ENCODE data around the gene PURB.
"Not testable (repeated sequence)": the region's sequence is repeated elsewhere in the genome, so short reads cannot be mapped to it uniquely, and the experiment has no call there.

The PURB gene

DNA sequence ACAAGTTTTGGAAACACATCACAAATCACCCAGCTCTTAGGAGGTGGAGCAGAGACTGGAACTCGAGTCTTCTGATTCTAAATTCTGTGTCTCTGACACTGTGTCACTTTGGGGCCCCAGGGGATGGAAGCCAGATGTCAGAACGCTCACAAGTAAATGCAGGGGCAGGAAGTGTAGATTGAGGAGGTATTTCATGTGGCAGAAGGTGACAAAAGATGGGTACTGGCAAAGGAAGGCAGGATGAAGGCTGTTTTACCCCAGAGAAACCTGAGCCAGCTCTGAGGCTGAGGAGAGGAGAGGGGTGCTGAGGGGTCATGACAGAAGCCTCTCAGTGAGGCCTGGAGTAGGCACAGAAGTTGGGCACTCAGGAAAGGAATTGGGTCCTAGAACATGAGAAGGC lies 6.0 kb upstream of the PURB start:
- no peak for DNase-seq (ENCODE audit: low read depth)

DNA sequence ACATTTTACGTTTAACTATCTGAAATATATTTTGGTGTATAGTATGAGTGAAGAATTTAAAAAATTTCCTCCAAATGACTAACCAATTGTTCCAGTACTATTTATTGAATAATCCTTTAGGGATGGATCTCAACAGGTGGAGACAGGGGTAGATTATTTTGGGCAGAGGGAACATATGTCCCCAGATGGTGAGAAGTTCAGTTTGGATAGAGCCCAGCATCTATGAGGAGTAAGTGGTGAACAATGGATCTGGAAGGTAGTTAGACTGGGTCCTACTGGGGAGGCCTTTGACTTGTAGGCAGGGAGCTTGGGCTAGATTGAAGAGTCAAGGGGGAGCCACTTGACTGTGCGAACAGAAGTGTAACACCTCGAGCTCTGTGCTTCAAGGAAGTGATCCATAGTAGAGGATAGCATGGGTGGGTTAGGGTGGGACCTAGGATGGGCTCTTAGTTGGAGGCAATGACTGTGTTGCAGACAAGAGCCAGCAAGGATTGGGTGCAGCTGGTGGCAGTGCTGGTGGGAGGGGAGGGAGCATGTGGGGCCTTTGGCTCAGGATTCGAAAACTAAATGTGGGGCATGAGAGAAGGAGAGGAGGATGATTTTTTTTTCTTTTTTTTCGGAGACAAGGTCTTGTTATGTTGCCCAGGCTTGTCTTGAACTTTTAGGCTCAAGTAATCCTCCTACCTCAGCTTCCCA lies 3.9 kb upstream of the PURB start:
- DNase-seq (ENCODE audit: low read depth), result no peak

DNA sequence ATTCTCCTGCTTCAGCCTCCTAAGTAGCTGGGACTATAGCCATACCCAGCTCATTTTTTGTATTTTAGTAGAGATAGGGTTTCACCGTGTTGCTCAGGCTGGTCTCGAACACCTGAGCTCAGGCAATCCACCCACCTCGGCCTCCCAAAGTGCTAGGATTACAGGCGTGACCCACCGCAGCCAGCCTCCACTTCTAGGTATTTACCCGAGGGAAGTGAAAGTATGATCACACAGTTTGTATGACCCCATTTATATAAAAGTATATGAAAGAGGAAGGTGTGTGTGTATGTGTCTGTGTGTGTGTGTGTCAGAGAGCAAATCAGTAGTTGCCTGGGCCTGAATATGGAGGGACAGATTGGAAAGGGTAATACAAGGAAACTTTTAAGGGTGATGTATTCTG lies 2.0 kb upstream of the PURB start:
- no peak for DNase-seq (ENCODE audit: low read depth)

DNA sequence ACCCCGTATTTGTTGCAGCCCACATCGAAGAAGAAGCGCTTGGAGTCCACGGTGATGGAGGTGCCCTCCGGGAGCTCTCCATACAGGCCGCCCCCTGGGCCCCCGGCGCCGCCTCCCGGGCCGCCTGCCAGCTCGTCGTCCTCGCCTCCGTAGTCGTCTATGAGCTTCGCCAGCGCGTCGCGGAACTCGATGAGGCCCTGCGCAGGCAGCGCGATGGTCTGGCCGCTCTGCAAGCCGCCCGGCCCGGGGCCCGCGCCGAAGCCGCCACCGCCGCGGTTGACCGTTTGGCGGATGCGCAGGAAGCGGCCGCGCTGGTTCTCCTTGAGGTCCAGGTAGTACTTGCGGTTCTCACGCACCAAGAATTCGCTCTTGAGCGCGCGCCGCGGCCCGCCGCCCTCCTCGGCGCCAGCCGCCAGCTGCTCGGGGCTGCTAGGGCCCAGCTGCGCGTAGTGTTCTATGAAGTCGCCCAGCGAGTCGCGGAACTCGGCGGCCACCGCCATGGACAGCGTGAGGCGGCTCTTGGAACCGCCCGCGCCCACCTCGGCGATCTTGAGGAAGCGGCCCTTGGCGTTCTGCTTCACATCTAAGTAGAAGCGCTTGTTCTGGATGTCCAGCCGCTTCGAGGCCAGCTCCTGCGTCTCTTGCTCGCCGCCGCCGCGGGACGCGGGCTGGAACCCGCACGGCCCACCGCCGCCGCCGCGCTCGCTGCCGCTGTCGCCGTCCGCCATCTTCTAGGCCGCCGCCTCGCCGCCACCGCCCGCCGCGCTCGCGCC lies 523 bp downstream of the PURB start:
- peak; percentile 19 for DNase-seq (ENCODE audit: low read depth)

DNA sequence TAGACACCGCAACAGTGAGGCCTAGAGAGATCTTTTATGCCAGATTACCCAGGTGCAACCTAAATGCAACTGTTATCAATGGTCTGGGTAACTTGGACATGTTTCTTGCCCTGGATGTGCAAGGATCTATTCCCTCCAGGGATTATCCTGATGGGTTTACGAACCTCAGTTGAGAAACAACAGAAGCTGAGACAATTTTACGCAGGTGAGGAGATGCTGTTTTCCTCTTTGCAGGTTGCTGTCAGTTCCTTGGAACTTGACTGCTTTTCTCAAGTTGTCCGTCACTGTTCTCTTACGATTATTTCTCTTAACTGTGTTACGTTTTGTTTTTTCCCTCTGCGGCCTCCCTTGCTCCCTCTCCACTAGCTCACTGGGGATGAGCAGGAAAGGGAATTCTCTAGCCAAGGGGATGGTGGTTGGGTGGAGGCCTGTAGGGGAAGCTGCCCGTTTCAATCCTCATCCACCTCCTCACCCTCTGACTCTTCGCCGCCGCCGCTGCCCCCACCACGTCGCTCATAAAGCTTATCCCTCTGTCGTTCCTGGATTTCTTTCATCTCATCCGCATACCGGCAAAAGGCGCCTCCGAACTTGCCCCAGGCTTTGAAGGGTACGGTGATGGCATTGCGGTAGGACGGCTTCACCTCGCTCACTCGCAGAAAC lies 1.2 kb downstream of the PURB start:
- no peak for DNase-seq (ENCODE audit: low read depth)

DNA sequence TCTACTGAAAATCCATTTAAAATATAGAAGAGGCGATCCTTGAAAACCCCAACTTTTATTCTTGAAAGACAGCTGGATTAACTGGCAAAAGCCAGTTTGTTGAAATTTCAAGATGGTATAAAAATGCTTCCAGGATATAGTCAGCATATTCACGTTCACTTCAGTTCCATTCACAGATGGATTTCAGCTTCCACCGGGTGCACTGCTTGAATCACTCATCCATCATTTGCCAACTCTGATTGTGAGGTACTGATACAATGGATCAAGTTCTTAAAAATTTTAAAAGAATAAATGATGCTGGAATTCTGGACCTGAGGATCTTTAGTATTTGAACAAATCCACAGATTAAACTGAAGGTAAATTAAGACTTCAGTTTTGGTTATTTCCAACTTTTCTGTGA lies 2.4 kb downstream of the PURB start:
- DNase-seq (ENCODE audit: low read depth), result no peak

DNA sequence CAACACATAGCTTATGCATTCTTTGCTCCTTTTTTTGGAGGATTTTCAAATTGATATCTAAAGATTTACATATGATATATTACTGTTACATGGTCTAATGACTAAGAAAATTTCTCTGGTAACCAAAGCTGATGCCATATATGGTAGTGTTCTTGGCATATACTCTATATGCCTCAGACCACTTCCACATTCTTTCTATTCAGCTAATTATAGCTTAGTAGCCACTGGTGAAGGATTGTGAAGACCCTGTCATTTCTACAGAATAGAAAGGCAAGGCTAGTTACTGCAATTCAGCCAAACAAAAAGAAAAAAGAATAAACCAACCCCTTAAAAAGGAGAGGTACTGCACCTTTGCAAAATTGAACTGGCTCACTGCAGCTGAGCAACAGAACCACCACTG lies 3.7 kb downstream of the PURB start:
- DNase-seq (ENCODE audit: low read depth), result no peak

DNA sequence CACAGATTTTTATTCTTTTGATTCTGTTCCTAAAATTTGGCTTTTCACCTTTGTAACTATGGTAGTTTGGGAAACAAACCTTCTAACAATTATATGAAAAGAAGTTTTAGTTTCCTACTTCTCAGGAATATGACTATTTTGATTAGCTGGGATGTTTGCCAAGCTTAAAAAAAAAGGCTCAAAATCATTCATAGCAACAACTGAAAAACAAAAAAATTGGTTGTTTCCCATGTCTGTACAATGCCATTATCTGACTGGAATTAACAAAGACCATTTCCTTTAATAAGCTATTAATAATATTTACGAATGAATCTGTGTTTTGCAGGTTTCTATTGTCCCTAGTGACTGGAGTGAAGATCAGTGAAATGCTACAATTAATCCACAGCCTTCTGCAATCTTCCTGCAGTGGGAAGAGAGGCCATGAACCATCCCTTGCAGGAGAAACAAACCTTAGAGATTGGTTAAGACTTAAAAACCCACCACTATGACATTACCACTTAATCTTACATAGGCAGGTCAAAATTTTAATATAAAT lies 4.2 kb downstream of the PURB start:
- DNase-seq (ENCODE audit: low read depth), result no peak

DNA sequence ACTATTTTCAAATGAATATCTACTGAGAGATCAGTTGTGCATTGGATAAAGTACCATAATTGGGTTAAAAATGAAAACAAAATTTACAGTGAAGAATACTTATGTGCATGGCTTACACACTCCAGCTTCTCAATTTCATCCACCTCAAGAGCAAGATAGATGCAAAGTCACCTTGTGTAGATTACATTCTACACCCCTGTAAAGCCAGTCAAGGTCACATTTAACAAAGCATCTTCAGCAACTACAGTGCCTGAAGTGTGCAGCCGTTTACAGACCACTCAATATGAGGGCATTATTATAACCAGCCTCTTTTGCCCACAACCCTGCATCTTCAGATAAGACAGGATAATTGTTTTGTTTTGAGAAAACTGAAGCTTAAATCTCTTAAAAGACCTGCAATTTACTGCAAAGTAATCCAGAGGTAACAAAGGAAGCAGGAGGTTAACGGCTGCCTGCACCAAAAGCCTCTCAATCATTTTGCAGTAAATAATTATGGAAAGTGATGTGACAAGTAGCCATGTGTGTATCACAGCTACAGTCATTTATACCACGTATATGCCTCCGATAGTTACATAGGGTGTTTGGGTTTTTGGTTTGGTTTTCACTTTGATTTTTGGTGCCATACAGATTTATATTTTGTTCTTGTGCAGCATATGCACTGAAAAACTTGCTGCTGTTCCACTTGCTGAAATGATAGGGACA lies 4.9 kb downstream of the PURB start:
- DNase-seq (ENCODE audit: low read depth), result no peak

DNA sequence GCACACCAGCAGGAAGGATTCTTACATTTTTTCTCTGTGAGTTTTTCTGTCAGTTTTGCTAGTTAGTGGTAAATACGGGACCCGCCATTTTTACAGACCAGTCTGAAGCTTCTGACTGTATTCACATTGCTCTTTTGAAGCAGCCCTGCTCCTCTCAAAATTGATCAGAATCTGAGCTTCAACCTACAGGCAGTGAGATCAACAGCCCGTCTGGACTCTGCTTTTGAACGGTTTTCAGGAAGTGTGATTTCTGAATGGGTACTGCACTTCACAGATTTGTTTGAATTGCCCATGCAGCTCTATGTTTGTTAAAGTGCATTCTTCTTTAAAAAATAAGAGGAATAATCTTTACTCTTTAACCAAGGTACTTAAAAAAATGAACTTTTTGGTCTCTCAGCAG lies 8.9 kb downstream of the PURB start:
- no peak for DNase-seq (ENCODE audit: low read depth)

DNA sequence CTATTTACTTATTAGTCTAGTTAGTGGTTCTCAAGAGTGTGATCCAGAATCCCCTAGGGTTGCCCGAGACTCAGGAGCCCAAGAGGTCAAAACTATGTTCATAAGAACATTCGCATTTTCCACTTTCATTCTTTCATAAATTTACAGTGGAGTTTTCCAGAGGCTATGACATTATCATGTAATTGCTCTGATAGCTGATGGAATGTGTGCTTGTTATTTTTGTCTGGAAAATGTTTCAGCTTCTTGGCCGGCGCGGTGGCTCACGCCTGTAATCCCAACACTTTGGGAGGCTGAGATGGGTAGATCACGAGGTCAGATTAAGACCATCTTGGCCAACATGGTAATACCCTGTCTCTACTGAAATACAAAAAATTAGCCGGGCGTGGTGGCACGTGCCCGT lies 10.1 kb downstream of the PURB start:
- no peak for DNase-seq (ENCODE audit: low read depth)

DNA sequence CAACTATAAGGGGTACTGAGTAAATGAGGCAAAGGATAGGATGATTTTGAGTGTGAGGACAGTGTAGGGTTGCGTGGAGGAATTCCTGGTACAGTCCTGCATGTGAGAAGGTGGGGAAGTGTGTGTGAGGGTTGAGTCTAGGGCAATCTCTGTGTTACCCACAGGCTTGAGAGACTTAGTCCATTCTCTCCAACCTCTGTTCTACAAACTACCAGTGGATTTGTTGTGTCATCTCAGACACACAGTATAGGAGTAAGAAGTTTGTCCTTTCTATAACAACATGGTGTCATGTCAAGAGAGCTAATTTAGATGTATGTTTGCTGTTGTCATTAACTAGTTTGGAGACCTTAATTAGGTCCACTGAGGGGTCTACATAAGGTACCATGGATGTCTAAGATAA lies 12.5 kb downstream of the PURB start:
- no peak for DNase-seq (ENCODE audit: low read depth)

DNA sequence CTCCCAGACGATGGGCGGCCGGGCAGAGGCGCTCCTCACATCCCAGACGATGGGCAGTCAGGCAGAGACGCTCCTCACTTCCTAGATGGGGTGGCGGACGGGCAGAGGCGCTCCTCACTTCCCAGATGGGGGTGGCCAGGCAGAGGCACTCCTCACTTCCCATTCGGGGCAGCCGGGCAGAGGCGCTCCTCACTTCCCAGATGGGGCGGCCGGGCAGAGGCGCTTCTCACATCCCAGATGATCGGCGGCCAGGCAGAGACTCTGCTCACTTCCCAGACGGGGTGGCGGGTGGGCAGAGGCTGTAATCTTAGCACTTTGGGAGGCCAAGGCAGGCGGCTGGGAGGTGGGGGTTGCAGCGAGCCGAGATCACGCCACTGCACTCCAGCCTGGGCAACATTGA lies 13.4 kb downstream of the PURB start:
- not testable (repeated sequence) for DNase-seq (ENCODE audit: low read depth)

DNA sequence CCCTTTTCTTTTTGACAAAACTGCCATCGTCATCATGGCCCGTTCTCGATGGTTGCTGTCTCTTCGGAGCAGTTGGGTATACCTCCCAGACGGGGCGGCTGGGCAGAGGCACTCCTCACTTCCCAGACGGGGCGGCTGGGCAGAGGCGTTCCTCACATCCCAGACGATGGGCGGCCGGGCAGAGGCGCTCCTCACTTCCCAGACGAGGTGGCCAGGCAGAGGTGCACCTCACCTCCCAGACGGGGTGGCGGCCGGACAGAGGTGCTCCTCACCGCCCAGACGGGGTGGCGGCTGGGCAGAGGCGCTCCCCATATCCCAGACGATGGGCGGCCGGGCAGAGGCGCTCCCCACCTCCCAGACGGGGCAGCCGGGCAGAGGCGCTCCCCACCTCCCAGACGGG lies 14.6 kb downstream of the PURB start:
- not testable (repeated sequence) for DNase-seq (ENCODE audit: low read depth)

DNA sequence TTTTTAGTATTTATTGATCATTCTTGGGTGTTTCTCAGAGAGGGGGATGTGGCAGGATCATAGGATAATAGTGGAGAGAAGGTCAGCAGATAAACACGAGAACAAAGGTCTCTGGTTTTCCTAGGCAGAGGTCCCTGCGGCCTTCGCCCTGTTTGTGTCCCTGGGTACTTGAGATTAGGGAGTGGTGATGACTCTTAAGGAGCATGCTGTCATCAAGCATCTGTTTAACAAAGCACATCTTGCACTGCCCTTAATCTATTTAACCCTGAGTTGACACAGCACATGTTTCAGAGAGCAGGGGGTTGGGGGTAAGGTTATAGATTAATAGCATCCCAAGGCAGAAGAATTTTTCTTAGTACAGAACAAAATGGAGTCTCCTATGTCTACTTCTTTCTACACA lies 15.0 kb downstream of the PURB start:
- not testable (repeated sequence) for DNase-seq (ENCODE audit: low read depth)

DNA sequence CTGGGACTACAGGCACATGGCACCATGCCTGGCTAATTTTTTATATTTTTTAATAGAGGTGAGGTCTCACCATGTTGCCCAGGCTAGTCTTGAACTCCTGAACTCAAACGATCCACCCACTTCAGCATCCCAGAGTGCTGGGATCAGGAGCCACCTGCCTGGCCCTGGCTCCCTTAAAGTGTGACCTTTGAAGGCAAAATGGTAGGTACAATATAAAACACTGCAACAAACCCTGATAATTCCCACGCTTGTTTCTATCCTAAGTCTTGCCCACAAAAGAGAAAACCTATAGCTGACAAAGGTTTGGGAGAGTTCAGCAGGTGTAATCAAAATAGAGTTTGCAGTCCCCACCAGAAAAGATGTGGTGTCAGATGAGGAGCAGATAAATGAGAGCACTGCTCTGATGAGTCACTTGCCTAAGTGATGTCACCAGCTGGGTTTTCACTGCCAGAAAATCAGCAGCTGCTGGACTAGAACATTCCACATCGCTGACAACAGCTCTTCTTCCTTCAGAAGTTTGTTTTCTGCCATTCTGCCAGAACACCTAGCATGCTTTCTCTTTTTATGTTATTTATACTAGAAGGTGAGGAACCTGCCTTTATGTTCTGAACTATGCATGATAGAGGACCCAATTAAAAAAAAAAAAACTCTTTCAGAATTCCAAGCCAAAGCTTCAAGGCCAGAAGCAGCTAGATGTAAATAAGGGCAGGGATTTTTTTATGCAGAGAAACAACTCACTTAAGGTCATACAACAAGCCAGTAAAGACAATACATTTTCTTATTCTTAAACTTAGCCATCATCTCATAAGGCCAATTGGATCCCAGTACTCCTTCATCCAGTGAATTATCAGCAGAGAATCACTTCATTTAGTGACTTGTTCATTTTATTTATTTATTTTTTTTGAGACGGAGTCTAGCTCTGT lies 18.0 kb downstream of the PURB start:
- DNase-seq (ENCODE audit: low read depth), result peak; percentile 28

DNA sequence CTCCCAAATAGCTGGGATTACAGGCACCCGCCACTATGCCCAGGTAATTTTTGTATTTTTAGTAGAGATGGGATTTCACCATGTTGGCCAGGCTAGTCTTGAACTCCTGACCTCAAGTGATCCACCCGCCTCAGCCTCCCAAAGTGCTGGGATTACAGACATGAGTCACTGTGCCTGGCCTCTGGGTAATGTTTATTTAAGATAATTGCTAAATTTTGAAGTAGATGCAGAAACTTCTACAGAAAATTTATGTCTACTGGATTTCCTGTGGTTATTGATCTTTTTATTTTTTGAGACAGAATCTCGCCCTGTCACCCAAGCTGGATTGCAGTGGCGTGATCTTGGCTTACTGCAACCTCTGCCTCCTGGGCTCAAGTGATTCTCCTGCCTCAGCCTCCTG lies 23.4 kb downstream of the PURB start:
- DNase-seq (ENCODE audit: low read depth), result not testable (repeated sequence)

DNA sequence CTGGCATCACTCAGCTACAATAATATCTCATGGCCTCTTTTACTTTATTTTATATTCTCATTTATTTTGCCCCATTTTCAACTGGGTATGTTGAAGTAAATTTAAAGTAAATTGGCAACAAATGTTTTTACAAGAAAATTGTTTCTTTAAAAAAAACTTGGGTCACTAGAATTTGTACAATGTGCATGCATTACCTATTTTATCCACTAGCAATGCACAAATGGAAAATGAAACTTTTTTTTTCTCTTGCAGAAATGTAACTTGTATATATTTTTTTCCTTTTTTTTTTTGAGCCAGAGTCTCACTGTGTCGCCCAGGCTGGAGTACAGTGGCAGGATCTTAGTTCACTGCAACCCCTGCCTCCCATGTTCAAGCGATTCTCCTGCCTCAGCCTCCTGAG lies 27.2 kb downstream of the PURB start:
- DNase-seq (ENCODE audit: low read depth), result no peak

DNA sequence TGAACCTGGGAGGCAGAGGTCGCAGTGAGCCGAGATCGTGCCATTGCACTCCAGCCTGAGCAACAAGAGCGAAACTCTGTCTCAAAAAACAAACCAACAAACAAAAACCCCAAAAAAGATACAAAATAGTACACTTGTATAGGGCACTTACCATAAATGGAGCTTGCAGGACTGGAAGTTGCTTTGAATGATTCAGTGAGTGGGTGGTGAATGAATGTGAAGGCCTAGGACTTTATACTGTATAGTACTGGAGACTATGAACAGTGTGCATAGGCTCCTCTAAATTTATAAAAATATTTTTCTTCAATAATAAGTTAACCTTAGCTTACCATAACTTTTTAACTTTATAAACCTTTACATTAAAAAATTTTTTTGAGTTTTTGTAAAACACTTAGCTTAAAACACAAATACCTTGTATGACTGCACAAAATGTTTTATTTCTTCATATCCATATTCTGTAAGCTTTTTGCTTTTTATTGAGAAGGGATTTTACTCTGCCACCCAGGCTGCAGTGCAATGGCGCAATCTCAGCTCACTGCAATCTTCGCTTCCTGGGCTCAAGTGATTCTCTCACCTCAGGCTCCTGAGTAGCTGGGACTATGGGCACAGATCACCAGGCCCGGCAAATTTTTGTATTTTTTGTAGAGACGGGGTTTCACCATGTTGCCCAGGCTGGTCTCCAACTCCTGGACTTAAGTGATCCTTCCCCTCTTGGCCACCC lies 30.5 kb downstream of the PURB start:
- no peak for DNase-seq (ENCODE audit: low read depth)

DNA sequence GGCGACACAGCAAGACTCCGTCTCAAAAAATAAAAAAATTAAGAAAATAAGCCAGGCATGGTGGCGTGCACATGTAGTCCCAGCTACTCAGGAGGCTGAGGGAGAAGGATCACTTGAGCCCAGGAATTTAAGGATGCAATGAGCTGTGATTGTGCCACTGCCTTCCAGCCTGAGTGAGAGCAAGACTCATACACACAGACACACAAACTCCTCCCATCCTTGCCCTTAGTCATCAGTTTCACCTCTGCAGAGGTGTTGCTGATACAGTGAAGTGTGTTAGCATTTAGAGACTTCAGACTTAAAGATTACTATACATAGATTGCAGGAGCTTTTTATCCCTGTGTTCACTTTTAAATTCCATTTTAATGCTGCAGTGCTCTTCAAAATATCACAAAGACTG lies 31.9 kb downstream of the PURB start:
- DNase-seq (ENCODE audit: low read depth), result no peak

DNA sequence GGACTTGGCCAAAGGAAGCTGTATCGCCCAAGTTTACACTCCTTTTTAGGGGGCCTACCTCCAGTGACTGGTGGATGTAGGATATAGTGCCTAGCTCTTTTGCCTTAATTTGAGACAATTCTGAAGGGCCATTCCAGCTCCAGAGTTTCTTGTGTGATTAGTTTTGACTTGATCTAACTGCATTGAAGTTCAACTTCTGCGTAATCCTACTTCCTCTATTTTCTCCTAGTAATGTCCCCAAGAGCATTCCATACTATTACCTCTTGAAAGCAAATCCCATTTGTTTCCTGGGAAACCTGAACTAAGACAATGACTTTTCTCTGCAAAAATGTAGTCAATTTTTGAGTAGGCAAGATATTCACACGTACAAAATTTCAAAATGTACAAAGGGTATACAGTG lies 32.7 kb downstream of the PURB start:
- DNase-seq (ENCODE audit: low read depth), result no peak

Data from stimulated activated CD4-positive, alpha-beta T cell treated with anti-CD3 and anti-CD28 coated beads, Interleukin-2, amount 100 ng/mL, for 4 hours (primary cell).